HG03432 (cell line): Measurements from ENCODE around the gene CEND1.
A peak's percentile ranks its signal among the peaks of the same experiment; 100 is the strongest.

Source experiments
- ATAC-seq: cut with Tn5 transposase; IDR thresholded peaks from one replicate; pipeline ENCODE4 v1.9.1; 2021; ENCODE audit warnings: mild to moderate bottlenecking, moderate library complexity; ENCODE audit not compliant: unreplicated experiment

Gene CEND1

DNA sequence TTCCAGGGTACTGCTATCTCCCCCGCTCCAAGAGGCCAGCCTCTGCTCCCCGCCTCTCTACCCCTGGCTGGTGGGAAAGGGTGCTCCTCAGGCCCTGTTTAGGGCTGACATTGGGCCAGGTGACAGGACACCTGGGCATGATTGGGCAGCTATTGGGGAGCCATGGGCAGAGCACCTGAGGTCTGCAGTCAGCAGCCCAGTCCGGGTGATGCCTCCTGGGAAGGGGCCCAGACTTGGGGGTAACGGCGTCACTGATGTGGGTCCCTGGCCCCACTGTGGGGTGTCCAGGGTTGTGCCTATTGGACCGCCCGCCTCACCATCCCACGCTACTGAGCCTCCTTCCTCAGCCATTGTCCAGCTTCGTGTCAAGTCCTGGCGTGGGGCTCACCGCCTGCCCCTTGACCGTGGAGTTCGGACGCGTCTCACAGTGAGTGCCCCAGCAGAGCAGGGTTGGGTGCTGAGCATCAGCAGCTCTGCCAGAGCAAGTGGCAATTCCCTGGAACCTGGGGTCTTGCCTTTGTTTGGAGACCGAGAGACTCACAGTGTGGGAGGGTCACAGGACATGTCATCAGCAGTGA, 9.8 kb downstream of the CEND1 start:
- no peak for ATAC-seq

- ATAC-seq: no peak
Measured at GRCh38 chr11:778976-779954, 10.6 kb downstream of the CEND1 start.

DNA sequence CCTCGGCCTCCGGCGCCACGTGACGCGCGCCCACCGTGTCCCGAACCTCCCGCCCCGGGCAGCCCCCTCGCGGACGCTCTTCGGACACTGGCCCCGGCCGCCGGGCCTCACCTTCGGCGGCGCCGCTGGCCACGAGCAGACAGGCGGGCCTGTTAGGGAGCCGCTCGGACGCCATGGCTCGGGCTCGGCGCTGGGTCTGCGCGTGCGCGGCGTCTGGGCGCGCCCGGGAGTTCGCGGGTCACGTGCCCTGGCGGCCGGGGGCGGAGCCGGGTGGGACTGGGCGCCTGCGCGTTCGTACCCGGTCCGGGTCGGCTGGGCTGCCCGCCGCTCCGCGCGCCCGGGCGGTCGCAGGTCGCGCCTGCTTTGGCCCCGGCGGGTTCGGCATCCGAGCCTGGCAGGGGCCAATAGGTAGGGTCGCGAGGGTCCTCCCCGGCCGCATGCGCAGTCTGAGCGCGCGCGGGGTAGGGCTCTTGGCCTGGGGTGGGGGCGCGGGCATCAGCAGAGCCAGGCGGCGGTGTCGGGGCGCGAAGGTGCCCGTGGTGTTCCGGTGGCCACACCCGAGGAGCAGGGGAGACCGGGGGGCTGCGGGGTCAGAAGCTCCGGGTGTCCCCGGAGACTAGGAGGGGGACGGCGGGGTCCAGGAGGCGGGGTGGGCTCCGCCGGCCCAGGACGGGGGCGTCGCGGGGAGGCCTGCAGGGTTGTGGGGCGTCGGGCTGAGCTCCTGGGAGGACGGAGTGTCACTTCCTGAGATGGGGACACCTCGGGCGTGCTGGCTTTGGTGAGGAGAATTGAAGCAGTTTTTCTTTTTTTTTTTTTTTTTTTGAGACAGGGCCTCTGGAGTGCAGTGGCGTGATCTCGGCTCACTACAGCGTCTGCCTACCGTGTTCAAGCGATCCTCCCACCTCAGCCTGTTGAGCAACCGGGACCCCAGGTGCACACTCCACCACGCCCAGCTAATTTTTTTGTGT, 12.3 kb downstream of the CEND1 start, which contains the start of gene GATD1:
Gene GATD1 (minus strand): TSS at position 200 of the 968 bp plus-strand sequence. CDS start 25 bp downstream, at position 175.
- ATAC-seq: peak; percentile 74

DNA sequence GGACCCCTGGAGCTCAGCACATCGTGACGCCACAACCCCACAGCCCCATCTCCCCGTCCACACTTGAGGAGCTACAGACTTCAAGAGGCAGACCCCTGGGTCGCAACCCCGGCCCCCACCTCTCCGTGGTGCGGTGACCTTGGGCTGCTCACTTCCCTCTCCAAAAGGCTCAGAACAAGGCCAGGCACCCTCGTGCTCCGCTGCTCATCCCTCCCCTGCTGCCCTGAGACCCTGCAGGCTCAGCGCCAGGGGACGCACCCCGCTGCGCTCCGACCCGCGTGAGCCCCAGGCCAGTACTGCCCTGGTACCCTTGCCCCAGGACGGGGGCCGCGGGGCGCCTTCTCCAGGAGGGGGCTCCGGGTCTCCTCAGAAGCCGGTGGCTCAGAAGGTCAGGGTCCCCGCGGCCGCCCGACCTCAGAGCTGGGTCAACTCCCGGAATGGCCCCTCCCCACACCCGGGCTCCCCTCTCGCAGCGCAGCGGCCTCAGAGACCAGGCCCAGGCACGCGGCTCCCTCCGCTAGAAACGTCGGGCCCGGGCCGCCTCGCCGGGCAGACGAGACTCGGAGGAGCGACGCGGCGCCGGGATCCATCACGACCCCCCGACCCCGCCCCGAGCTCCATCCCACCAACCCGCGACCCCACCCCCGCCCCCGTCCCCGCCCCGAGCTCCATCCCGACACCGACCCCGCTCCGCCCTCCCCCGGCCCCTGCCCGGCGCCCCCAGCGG, 13.2 kb downstream of the CEND1 start:
- peak; percentile 36 for ATAC-seq

GRCh38 chr11:776263-776560, 13.7 kb downstream of the CEND1 start:
- ATAC-seq: no peak

GRCh38 chr11:774873-775592, 14.9 kb downstream of the CEND1 start:
- no peak for ATAC-seq

- ATAC-seq: no peak
Measured at GRCh38 chr11:773830-774229, 16.1 kb downstream of the CEND1 start.

DNA sequence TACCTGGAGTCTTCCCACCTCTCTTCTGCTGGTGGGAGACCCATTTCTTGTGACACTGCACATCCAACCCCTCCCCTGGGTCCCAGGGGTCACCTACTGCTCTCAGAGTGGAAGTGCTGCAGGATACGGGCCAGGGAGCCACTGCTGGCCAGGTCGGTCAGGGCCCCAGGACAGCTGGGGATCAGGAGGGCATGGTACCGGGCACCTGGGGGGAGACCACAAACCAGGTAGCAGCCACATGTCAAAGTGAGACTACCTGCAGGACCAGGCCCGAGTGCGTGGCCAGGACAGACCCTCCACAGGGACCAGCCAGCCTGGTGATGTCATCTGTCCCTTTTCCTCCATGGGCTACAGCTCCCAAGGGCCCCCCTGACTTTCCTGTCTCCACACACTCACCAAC, 16.5 kb downstream of the CEND1 start:
- no peak for ATAC-seq

DNA sequence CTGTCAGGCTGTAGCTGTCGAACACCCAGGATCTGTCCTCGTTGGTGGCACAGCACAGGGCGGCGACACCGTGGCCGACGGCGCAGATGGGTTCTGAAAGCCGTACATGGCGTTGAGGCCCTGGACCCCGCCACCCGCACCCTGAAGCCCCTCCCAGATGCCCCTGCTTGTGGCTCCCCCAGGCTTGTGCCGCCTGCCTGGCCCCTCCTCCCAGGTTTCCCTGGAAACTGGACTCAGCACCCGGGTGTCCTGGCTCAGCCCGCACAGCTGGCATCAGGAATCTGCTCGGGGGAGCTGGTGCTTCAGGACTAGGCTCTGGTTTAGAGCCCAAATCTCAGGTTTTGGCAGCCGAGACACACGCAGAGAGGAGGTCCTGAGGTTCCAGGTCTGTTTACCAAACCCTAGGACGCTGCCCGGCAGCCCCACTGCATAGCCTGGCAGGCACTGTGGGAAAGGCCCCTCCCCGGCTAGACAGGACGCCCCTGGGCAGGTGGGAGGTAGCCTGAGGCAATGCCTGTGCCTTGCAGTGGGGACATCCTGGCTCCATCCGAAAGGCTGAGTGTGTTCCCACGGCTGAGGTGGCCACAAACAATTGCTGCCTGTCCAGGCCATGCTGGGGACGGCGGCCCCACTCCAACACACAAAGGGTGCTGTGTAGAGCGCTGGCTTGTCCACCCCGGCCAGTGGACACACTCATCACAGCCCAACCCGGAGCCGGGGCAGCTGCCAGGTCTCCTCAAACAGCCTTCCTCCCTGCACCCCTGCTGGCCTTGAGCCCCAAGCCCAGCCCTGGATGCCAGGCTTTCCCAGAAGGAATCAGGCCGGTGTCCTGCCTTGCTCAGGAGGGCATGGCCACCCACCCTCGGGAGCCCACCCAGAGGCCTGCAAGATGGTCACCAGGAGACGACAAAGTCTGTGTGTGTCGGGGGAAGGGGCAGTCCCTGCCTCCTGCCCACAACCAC, 17.2 kb downstream of the CEND1 start:
- ATAC-seq: no peak

DNA sequence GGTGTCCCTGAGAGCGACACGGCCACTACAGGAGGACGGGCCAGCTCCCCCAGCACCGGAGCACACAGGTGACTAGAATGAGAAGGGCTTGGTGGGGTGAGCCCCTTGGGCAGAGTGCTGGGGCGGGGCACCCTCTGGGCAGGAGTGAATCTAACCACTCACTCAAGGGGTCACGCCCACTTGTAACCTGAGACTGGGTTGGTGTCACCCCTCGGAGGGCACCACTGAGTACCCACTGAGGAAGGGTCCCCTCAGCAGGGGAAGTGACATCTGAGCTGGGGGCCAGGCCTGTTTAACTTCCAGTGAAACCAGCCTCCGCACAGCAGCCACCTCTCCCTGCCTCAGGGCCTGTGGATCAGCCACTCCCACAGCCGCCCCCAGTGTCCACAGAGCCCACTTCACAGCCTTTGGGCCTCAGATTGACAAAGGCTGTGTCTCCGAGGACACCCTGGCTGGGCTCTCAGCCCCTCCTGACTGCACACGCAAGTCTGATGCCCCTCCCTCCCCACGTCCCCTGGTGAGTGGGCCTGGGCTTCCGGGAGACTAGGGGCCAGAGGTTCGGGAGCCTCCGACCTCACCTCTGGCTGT, 18.2 kb downstream of the CEND1 start:
- ATAC-seq: no peak

DNA sequence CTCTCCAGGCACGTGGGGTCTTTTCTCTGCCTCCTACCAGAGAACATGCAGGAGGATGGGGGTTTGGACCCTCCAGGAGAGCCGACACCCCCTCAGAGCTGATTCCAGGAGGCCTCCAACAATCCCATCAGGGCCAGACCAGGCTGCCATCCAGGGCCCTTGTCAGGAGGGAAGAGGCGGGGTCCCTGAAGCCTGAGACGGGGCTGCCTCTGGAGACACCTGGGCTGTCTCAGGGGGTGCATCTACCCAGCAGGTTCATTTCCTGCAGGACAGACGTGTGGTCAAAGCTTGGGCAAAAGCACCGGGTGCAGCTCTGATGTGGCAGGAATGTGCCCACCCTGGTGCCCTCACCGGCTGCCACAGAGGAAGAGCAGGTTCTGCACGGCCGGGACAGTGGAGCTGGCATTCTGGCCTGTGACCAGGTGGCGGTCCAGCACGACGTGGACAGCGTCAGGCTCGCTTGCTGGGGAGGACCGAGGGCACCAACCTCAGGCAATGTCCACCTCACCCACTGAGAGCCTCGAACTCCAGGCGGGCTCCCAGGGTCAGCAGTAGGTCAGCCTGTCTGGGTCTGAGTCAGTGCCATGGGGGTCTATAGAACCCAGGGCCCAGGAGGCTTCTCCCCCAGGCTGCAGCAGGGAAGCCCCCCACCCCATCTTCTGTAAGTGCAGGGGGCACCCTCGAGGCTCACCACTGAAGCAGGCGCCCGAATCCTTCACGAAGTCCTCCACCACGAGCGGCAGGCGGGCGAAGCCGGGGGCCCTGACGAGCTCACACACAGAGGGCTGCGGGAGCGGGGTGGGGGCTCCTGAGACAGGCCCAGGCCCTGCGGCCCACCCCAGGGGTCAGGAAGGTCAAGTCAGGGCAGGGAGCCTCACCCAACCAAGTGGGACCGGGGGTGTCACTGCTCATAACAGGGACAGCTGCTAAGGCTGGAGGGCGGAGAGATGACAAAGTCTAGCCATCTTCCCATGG, 19.0 kb downstream of the CEND1 start:
- ATAC-seq: no peak

- no peak for ATAC-seq
Measured at GRCh38 chr11:769887-770641, 19.8 kb downstream of the CEND1 start.

GRCh38 chr11:767238-767637, 22.7 kb downstream of the CEND1 start:
- no peak for ATAC-seq

- ATAC-seq: no peak
Measured at GRCh38 chr11:766936-767210, 23.0 kb downstream of the CEND1 start.

DNA sequence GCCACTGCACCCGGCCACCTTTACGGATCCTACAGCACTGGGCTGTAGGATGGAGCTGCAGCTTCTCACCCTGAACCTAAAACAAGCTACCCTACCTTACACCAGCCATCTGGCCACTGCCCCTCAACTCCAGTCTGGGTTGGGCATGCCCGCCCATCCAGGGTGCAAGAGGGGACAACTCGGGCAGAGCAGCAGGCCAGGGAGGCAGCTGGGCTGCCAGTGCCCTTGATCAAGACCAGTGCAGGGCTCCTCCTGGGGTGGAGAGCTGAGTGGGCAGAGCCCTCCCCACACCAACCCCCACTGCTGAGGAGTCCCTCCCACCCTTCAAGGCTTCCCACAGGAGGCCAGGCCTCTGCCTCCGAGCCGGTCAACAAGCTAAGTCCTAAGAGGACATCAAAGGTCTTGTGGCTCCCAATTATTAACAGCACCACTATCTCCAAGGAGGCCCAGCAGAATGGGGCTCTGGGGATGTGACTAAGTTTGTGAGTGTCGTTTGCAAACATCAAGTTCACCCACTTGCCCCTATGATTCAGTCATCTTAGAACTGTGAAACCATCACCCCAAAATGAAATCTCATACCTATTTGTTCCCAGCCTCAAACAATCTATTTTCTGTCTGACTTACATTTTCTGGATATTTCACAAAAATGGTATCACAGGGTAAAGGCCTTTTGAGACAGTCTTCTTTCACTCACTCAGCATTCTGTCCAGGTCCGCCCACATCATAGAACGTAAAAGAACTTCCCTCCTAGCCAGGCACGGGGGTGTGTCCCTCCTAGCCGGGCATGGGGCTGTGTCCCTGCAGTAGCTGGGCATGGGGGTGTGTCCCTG, 23.6 kb downstream of the CEND1 start:
- ATAC-seq: no peak

- ATAC-seq: no peak
Measured at GRCh38 chr11:765802-766091, 24.1 kb downstream of the CEND1 start.
